Body of pancreas (tissue), 4 donors: ENCODE results near the gene XIST.

ENCODE experiments used
- CTCF ChIP-seq, 7 experiments: fragments of 450-650 bp in 4 of 7; fragments of 200-600 bp in 3 of 7; sonication (generic) in 3 of 7; IDR thresholded peaks; one replicate each; pipeline ENCODE4 v1.5.1; 2016 to 2019; ENCODE audit warnings: antibody characterized with exemption in 7 of 7
- POLR2A ChIP-seq, 3 donors: fragments of 450-650 bp; IDR thresholded peaks; one replicate each; pipeline ENCODE4 v1.6.1; 2016; ENCODE audit warnings: antibody characterized with exemption in 3 of 3, mild to moderate bottlenecking in 2 of 3

- TF ChIP-seq CTCF (IDR thresholded peaks at IDR 0.05) (no peak), POLR2A (IDR thresholded peaks at IDR 0.05) (no peak)
Observed at GRCh38 chrX:73836956-73837477, 15.5 kb downstream of the XIST start.
